Measurements from ENCODE around the gene TRIO.

DNA sequence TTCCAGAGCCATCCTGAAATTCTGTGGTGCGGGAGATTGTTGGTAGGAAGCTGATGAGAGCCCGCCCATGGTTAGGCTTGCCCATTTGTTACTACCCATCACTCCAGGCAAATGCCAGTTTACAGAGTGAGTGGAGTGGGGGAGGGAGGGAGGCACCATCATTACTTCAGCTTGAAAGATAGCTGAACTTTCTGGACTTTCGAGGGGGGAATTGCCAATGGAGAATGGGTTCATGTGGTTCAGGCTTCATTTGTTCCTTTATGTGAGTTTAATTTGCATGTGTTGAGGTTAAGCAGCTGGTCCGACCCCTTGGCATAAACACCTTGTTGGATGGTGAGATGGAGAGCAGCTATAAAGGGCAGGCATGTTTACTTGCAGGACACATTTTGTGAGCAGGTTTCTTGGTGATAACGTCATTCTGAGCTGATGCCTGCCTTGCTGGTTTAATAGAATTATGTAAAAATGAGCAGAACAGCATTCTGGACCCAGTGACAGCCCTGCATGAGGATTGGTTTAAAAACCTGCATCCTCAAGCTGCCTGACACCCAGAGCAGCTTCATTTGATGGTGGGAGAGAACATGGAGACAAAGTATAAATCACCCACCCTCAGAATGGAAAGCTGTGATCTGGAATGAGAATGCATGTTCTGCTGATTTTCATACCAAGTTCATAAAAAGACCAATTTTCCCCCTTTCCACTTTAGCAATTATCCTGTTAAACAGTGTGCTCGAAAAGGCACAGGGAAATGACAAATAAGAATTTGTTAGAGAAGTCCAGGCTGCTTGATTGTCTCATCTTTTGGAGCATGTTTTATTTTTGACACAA, 106.3 kb downstream of the TRIO start:
- TF ChIP-seq, protein P1, sequence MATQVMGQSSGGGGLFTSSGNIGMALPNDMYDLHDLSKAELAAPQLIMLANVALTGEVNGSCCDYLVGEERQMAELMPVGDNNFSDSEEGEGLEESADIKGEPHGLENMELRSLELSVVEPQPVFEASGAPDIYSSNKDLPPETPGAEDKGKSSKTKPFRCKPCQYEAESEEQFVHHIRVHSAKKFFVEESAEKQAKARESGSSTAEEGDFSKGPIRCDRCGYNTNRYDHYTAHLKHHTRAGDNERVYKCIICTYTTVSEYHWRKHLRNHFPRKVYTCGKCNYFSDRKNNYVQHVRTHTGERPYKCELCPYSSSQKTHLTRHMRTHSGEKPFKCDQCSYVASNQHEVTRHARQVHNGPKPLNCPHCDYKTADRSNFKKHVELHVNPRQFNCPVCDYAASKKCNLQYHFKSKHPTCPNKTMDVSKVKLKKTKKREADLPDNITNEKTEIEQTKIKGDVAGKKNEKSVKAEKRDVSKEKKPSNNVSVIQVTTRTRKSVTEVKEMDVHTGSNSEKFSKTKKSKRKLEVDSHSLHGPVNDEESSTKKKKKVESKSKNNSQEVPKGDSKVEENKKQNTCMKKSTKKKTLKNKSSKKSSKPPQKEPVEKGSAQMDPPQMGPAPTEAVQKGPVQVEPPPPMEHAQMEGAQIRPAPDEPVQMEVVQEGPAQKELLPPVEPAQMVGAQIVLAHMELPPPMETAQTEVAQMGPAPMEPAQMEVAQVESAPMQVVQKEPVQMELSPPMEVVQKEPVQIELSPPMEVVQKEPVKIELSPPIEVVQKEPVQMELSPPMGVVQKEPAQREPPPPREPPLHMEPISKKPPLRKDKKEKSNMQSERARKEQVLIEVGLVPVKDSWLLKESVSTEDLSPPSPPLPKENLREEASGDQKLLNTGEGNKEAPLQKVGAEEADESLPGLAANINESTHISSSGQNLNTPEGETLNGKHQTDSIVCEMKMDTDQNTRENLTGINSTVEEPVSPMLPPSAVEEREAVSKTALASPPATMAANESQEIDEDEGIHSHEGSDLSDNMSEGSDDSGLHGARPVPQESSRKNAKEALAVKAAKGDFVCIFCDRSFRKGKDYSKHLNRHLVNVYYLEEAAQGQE (IDR thresholded peaks at IDR 0.05; ENCODE audit: insufficient read depth in 1 of 2, low read depth in 2 of 2, low read length in 2 of 2): no peak
- TF ChIP-seq POLR2AphosphoS5 (IDR thresholded peaks at IDR 0.05; ENCODE audit: low read depth, low read length) (no peak), TAF1 (IDR thresholded peaks at IDR 0.05; ENCODE audit: borderline replicate concordance, insufficient read depth, low read length) (no peak), SIN3A (IDR thresholded peaks at IDR 0.05; ENCODE audit: borderline replicate concordance, insufficient read depth, low read length) (no peak)

Data from PFSK-1 (cell line).